ENCODE results near the gene CDC42BPA. TPM values are rescaled to one million over a fixed set of nuclear protein-coding genes. Genes with fewer than 3 reads are reported as not detected.
"Not testable (repeated sequence)": the region's sequence is repeated elsewhere in the genome, so short reads cannot be mapped to it uniquely, and the experiment has no call there.

CDC42BPA gene, protein sequence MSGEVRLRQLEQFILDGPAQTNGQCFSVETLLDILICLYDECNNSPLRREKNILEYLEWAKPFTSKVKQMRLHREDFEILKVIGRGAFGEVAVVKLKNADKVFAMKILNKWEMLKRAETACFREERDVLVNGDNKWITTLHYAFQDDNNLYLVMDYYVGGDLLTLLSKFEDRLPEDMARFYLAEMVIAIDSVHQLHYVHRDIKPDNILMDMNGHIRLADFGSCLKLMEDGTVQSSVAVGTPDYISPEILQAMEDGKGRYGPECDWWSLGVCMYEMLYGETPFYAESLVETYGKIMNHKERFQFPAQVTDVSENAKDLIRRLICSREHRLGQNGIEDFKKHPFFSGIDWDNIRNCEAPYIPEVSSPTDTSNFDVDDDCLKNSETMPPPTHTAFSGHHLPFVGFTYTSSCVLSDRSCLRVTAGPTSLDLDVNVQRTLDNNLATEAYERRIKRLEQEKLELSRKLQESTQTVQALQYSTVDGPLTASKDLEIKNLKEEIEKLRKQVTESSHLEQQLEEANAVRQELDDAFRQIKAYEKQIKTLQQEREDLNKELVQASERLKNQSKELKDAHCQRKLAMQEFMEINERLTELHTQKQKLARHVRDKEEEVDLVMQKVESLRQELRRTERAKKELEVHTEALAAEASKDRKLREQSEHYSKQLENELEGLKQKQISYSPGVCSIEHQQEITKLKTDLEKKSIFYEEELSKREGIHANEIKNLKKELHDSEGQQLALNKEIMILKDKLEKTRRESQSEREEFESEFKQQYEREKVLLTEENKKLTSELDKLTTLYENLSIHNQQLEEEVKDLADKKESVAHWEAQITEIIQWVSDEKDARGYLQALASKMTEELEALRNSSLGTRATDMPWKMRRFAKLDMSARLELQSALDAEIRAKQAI (N-terminal part only)
- total RNA-seq: 1.6 and 2.5 TPM in 2 replicates

DNA sequence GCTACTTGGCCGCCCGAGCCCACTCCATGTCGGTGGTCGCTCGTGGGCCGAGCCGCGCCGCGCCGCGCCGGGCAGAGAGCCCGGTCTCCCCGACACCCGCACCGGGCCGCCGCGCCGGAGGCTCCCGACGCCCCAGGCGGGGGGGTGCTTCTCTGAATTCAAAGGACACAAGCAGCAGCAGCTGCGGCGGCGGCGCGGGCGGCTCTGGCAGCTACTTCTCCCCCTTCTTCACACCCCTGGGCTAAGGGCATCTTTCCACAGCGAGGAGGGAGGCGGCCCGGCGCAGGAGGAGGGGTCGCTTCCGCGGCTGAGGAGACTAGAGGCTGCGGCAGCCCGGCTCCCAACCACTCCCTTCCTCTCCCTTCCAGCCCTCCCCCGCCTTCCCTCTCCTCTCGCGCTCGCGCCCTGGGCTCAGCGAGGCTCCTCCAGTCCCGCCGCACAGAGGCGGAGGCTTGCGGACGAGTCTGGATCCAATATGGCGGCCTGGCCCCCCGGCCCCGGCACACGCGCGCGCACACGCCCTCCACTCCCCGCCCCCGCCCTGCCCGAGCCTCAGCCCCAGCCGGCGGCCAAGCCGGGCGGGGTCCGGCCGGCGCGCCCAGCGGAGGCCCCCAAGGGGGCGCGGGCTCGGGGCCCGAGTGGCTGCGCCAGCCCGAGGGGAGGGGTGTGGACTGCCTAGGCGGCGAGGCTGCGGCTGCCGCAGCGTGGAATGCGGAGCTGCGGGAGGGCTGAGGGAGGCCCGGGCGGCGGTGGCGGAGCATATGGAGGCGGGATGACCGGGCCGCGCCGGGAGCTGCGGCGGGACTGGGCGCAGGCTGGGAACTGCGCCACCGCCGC is at the start of gene CDC42BPA:
Gene CDC42BPA (minus strand): TSS at position 477 of the 837 bp plus-strand sequence. CDS start 1,310 bp downstream, outside the sequence.
- intact Hi-C loops (cut with micrococcal nuclease): no loop called here

DNA sequence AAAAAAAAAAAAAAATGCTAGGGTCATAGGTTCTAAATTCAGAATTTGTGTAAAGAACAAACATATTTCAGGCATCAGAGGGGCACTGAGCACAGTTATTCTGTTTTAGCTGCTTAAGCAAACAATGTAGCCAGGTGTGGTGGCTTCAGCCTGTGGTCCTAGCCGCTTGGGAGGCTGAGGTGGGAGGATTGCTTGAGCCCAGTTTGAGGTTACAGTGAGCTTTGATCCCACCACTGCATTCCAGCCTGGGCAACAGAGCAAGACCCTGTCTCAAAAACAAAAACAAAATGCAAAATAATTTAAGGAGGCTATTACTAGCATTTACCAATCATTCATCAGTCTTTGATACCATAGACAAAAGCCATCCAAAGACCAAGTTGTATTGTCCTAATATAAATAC is 49.7 kb upstream of the CDC42BPA start:
- intact Hi-C loops (cut with micrococcal nuclease): no loop called here

DNA sequence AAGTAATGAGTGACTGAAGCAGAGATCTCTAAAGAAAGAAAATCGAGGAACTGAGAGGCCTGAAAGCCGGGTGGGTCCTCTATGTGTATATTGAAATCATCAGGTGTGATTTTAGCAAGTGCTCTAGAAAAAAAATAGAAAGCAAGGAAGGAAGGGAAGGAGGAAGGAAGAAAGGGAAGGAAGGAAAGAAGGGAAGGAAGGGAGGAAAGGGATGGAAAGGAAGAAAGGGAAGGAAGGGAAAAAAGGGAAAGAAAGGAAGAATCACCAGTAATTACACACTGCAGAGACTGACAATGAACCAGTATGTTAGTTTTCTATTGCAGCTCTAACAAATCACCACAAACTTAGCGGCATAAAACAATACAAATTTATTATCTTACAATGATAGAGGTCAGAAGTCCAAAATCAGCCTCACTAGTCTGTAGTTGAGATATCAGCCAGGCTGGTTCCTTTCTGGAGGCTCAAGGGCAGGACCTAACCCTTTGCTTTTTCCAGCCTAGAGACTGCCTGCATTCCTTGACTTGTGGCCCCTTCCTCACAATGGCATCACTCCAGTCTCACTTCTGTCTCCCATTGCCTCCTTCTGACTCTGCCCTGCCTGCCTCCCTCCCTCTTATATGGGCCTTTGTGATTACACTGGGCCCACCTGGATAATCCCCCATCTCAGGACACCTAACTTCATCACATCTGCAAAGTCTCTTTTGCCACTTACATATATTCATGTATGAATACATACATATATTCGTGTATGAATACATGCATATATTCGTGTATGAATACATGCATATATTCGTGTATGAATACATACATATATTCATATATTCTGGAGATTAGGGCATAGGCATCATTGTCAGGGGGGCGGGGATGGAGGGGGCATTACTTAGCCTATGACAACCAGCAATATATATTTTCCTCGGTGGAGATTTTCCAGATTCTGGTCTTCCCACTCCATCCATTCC is 47.5 kb upstream of the CDC42BPA start:
- intact Hi-C loops (cut with micrococcal nuclease): no loop called here

DNA sequence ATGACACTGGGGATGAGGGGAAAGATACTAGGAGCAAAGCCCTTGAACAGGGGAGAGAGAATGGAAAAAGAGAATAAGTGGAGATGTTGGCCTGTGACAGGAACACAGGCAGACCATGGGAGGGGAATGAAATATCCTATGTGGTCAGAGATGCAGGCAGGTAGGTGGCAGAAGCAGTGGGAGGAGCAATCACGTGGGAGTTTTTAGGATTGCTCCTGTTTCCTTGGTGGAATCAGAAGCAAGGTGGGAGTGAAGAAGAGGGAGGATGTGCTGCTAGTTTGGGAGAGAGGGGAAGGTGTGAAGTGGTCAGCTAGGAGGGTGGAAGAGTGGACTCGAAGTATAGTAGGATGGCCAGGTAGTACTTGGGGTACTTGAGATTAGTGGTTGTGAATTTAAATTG is 46.4 kb upstream of the CDC42BPA start:
- intact Hi-C loops (cut with micrococcal nuclease): no loop called here

DNA sequence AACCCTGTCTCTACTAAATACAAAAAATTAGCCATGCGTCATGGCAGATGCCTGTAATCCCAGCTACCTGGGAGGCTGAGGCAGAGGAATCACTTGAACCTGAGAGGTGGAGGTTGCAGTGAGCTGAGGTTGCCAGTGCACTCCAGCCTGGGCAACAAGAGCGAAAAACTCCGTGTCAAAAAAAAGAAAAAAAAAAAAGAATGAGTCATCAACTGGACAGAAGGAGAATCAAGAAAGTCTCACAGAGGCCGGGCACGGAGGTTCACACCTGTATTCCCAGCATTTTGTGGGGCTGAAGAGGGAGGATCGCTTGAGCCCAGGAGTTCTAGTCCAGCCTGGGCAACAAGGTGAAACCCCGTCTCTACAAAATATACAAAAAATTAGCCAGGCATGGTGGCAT is 45.5 kb upstream of the CDC42BPA start:
- intact Hi-C loops (cut with micrococcal nuclease): no loop called here

DNA sequence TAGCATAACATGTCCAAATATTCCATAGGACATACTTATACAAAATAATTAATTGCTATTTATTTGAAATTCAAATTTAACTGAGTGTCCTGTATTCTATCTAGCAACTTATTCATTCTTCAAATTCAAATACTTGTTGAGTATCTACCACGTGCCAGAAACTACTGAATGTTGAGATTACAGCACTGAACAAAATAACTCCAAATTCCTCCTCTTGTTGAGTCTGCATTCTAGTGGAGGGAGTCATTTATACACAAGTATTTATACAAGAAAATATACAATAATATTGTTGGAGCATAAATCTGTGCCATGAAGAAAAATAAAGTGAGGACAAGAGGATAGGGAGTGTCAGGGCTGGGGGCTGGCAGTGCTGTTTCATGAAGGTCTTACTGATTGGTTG is 43.7 kb upstream of the CDC42BPA start:
- intact Hi-C loops (cut with micrococcal nuclease): no loop called here

DNA sequence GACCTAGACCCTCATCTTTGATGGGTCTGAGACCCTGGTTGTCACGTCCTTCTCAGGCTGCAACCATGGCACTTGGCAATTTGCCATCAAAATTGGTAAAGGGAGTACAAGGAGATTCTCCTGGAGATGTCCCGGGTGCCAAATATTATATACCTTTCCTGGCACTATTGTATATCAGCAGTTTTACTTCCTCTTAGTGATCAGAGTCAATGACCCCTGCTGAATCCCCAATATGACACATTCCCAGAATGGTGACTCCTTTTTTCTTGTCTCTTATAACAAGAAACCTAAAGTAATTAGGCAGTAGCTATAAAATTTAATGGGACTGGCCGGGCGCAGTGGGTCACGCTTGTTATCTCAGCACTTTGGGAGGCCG is 39.6 kb upstream of the CDC42BPA start:
- intact Hi-C loops (cut with micrococcal nuclease): no loop called here

DNA sequence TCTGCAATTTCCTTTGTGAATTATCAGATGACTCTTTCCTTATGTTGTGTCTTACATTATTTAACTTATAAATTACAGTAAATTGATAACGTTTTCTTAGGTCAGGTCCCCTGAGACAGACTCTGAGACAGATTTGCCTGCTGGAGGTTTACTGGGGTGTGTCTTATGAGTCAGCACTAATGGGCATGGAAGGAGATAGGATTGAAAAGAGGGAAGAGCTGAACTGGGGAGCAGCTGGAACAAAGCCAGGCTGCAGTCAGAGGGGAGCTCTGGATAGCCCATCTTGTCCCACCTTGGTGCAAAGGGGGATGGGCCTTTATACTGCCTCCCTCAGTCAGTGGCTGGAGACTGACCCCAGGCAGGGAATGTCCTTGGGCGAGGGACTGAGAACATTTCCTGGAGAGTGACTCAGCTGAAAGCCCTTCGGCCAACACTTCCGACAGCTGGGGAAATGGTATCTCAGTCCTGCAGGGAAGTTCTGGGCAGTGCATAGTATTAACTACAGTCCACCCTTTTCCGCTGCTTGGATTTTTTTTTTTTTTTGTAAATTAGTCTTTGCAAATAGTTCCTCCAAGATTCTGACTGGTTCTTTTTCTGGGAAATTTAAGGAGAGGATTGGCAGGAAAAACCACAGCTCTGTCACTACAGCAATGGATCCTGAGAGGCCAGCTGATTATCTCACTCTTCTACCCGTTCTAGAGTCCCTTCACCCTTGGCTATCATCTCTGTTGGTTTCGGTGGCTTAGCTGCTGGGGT is 39.1 kb upstream of the CDC42BPA start:
- intact Hi-C loops (cut with micrococcal nuclease): no loop called here

DNA sequence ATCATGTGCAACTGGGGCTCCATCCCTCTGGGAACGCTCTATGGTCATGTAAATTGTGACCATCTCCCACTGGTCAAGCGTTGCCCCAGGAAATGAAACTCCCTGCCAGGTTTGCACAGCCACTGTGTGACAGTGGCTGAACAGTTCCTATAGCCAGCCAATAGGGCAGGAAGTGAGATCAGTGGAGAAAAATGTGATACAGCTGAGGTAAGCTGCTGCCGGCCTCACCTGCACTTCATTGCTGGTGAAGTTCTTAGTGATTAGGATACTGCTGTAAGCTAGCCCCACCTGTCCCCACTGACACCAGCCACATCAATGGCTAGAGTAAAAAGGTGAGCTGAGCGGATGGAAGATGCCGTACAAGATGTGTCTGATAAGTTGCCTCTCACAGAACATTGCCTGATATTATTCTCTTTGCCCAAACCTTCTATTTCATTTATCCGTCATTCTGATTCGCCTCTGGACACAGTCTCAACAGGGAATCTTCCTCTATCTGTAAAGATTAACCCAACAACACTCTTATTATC is 38.4 kb upstream of the CDC42BPA start:
- intact Hi-C loops (cut with micrococcal nuclease): no loop called here

DNA sequence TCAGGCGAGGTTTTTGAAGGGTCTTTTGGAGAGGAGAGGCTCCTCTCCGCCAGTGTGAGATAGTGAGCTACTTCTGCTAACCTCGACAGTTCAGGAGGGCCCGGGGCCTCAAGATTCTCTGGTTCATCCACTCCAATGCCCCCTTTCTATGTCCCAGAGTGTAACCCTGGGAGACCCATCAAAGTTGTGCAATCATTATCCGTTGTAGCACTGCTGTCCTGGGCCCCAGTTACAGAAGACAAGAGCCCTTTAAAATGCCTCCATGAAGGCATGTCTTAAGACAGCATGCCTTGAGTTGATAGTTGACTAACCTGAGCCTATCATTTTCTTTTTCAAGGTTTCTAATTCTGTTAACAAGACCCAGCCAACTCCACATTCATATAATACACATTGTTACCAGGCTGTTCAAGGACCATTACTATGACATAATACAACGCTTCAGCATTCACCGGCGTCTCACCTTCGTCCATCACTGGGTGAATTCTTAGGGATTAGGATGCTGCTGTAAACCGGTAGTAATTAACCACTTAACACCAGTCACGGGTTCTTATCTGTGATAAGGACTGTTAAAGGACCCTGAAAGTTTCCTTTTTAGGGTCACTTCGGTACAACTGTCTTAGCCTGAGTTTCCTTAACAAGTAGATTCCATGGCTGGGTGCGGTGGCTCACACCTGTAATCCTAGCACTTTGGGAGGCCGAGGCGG is 37.4 kb upstream of the CDC42BPA start:
- intact Hi-C loops (cut with micrococcal nuclease): no loop called here

DNA sequence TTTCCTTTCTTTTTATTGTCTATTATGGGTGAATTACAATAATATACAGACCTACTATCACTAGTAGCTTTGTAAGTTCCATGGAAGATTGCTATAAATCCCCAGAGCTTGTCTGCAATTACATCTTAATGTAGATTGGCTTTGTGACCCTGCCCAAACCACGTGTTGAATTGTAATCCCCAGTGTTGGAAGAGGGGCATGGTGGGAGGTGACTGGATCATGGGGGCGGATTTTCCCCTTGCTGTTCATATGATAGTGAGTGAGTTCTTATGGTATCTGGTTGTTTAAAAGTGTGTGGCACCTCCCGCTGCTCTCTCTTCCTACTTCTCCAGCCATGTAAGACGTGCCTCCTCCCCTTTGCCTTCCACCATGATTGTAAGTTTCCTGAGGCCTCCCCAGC is 34.9 kb upstream of the CDC42BPA start:
- intact Hi-C loops (cut with micrococcal nuclease): no loop called here

DNA sequence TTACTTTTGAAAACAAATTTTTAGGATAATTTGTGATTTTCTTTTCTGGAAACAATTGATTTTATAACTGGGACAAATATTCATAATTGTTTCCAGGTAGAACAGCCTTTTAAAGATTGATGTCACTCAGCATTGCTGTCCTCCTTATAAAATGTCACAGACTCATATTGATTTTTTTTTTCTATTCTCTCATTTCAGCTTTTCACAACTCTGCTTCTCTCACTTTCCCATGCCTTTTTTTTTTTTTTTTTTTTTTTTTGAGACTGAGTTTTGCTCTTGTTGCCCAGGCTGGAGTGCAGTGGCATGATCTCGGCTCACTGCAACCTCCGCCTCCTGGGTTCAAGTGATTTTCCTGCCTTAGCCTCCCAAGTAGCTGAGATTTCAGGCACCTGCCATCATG is 33.9 kb upstream of the CDC42BPA start:
- intact Hi-C loops (cut with micrococcal nuclease): not testable (repeated sequence)

DNA sequence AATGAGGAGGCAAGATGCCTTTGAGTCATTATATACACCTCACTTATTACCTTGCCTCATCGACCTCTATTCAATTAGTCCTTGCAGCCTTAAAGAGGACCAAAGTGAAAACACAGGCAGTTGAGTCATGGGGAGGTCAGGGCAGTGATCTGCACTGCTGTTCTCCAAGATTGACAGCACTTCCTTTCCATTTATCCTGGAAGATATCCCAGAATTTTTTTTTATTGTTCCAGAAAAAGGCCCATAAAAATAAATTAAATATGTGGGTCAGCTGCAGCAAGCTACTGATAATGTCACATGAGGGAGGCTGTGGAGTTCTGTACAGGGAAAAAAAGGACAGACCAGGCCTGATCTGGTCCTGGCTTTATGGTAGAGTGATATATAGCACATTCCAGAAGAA is 33.2 kb upstream of the CDC42BPA start:
- intact Hi-C loops (cut with micrococcal nuclease): no loop called here

DNA sequence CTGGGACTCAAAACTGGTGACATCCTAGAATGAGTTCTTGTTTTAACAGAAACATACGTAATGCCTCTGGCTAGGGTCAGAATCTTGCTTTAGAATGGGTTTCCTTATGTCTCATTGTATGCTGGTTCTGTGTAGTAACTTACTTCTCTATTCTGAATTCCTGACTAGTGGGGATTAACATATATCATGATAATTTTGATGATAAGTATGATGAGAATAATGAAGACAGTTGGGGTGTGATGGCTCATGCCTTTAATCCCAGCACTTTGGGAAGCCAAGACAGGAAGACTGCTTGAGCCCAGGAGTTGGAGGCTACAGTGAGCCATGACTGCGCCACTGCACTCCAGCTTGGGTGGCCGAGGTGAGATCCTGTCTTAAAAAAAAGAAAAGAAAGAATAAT is 31.7 kb upstream of the CDC42BPA start:
- intact Hi-C loops (cut with micrococcal nuclease): no loop called here

DNA sequence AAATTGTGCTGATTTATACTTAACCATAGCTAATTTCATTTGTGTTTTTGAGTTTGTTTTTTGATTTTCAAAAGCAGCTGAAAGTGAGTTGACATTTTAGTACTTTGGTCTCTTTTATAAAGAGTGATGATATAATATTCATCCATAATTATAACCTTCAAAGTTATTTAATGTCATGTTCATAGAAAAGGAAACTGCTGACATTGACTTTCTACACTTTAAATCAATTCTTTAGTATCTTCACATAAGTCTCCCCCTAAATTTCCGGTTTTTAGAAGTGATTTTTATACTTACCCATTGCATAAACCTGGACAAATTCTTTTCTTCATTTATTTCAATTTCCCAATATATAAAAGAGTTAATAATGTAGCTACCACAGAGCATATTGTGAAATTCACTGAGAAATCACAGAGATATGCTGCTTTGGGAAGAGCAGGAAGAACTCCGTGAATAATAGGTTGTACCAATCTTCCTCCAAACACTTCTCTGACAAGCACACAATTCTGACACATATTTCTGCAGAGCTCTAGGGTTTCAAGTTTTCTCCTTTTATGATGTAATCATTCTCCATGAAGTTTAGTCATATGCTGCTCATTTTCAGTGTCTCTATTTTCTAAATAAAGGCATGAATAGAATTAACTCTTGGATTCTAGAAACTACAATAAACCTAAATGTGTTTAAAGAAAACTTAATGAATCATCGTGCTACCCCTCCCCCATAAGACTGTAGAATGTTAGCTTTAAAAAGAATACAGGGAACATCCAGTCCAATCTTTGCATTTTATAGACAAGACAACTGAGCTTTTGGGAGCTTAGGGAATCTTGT is 25.6 kb upstream of the CDC42BPA start:
- intact Hi-C loops (cut with micrococcal nuclease): no loop called here

DNA sequence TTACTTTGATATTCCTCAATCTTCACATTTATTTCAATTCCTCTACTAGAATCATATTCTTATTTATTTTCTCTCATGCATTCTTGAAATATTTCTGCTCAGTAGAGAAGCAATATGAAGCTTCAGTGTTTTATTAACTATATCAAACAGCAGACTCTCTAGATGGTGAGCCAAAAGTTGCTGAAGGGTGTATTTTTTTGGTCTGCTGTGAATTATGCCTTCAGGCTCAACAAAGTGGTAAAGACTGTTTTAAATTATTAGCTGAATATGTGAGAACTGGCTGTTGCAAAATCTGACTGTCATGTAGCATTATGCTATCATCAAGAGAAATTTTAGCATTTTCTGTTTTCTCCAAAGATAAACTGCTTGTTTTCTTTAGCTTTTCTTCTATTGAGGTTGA is 24.9 kb upstream of the CDC42BPA start:
- intact Hi-C loops (cut with micrococcal nuclease): no loop called here

DNA sequence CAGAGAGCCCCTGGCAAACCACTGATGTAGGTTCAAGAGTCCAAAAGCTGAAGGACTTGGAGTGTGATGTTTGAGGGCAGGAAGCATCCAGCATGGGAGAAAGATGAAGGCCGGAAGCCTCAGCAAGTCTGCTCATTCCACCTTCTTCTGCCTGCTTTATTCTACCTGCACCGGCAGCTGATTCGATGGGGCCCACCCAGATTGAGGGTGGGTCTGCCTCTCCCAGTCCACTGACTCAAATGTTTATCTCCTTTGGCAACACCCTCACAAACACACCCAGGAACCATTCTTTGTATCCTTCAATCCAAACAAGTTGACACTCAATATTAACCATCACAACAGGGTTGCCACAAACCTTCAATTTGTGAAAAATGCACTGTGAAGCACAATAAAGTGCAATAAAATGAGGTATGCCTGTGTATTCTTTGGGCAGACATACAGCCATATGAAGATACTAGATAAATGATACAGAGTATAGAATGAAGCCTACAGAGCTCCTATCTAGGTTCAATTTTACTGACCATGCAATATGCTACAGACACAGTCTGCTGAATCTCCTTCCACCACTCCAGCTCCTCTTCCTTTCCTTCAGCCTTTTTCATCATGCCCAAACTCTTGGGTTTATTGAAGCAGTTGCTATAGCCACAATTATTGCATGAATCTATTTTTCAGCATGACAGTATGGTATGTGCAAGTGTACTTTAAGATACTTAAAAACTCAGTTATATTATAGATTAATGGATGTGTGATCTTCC is 24.0 kb upstream of the CDC42BPA start:
- intact Hi-C loops (cut with micrococcal nuclease): no loop called here
